ENCODE measurements around the gene GNAI3.
A peak's percentile ranks its signal among the peaks of the same experiment; 100 is the strongest.

Gene GNAI3

DNA sequence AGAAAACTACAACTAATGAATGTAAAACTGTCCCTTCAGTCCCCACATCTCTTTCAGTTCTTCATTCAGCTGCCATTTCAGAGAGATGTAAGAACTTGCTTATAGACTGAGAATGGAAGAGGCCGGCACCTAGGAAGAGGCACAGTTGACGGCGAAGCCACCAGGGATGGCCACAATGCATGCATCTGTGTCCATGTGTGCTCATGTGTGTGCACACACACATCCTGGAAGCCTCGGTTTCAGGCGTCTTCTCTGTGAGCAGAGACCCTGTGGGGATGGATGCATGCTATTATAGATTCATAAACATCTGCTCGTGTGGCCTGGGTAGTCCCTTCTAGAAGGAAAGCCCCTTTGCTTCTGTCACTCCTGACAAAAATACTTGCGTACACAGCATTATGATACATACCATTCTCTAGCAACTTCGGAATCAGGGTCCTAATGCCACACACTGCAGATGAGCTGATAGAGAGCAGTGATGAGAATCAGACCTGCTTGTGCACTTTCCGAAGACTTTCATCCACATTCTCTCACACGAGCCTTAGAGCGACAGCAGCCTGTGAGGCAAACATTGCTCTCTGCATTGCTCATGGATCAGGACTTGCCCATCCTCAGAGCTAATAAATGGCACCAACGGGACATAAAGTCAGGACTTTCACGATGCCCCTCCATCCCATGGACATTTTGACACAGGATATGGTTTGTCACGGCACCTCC, 21.2 kb upstream of the GNAI3 start:
- no peak for DNase-seq

DNA sequence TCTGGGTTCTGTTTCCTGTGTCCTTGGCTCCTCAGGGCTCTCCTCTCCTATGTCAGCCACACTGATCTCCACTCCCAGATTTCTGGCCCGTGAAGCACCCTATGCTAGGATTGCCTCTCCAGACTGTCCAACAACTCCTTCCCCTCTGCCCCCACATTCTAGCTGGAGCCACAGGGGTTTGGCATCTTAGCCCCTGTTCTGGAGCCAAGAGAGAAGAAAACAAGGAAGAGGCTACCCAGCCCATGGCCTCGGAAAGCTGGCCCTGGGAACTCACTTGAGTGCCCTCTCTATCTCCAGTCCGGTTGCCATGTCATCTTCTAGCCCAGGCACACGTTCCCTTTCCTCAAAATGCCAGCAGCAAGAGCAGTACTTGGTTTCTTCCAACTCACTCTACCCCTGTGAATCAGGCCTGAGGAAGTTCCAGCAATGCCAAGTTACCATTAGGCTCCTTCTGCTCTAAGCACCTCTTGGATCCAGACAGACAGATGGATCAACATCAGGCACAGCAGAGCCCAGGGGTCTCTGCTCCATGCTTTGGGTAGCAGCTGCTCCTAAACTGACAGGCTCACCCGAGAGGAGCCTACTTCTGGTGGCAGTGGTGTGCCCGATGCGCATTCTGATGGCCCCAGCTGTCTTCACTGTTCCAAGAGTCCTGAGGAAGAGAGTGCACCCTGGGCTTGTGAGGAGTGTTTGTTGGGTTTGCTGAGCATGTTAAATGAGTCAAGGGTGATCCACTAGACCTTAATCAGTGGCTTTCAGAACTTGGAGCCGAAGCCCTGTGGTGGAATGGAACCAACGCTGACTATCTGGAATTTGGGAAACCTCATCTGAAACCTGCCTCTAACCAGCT, 20.3 kb upstream of the GNAI3 start:
- no peak for DNase-seq

DNA sequence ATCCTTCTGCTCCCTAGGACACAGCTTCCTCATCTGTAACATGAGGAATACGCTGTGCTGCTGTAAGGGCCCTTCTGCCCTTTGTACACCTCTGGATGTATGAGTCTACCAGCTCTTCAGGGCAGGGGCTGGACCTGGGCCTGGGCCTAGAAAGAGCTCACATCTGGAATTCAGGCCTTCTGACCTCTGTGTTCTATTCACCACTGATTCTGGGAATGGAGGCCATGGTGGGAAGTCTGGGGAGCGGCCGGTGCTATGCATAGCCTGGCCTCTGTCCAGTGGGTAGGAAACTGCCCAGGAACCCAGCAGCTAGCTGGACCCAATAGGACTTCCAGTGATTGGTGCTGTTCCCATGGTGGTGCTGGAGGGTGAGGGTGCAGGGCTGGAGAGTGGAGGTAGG, 19.7 kb upstream of the GNAI3 start:
- no peak for DNase-seq

DNA sequence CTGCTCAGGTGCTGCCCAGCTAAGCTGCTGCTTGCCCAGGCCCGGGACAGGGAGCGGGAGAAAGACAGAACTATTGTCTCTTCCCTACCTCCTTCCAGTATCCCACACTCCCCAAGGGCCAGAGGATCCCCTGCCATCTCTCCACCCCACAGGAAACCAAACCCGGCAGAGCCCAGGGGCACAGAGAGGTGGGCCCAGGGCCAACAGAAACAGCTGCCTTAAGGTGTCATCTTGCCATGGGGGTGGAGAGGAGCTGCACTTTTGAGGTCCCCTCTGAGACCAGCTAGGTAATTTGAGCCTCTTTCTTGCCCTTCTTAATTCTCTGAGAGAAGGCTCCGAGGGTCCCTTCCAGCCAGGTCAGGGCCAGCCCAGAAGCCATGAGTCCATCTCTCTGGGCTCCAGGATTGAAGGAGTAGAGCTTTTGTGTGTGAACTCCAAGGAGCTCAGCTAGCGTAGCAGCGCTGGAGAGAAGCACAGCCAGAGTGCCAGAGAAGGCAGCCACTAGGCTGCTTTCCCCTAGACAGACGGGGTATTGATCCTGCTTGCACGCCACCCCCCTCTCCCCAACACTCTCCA, 18.4 kb upstream of the GNAI3 start:
- no peak for DNase-seq

DNA sequence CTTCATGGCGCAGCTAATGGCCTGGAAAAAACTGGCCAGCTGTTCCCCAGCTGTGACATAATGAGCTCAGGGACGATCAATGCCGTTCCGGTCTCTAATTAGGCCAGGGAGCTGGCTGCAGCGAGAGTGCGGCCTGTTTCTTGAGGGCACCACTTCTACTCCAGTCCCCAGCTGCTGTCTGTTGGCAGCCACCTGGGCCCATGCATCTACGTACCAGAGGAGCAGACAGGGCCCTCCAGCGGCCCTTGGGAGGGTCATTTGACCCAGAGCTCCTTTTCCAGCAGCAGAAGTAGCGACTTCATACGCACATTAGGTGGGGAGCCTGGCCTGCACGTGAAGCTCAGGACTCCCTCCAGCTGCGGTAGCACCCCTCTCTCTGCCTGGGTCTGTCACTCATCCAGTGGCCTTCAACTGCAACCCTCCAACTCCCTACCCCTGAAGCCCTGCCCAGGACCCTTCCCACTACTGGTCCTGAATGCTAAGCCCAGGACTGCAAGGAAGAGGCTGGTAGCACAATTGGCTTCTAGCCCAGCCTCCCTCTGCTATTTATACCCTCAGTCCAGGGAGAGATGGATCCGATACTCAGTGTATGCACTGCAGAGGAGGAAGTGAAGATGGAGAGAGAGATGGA, 17.8 kb upstream of the GNAI3 start:
- DNase-seq: no peak

DNA sequence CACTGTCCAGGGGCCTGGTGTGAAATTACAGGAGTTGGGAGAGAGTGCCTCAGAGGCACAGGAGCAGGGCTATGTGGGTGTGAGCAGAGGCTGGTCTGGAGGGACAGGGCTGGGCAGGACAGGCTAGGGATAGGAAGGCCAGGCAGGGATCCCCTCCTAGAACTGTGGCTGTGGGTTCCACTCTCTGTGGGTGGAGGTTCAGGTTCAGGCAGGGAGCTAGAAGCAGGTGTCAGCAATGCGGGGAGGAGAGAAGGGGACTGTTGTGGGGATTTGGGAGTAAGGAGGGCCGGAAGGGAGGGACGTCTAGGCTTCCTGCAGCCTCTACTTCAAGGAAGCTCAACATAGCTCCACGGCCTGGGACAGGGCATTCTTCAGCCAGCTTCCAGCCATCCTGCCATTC, 17.0 kb upstream of the GNAI3 start:
- DNase-seq: no peak

DNA sequence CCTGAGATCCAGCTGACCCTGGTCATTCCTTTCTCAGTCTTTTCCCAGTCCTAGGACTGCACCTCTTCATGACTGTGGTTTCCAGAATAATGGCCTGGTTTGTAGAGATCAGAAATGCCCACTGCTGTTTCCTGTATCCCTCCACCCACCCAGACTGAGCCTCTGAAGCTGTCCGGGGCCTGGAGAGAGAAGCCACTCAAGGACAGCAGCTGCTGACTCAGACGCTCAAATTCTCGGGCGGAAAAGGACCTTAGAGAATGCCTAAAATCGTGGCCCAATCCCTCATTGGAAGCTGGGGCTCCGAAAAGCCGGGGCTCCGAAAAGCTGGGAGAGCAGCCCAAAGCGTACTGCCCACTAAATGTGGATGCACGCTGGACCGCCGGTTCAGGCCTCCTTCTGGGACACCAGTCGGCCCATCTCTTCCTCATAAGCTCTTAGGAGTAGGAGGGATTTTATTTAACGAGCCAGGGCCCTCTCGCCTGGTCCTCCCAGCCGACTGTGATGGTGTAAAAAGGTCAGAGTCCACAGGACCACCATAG, 16.5 kb upstream of the GNAI3 start:
- DNase-seq: no peak

DNA sequence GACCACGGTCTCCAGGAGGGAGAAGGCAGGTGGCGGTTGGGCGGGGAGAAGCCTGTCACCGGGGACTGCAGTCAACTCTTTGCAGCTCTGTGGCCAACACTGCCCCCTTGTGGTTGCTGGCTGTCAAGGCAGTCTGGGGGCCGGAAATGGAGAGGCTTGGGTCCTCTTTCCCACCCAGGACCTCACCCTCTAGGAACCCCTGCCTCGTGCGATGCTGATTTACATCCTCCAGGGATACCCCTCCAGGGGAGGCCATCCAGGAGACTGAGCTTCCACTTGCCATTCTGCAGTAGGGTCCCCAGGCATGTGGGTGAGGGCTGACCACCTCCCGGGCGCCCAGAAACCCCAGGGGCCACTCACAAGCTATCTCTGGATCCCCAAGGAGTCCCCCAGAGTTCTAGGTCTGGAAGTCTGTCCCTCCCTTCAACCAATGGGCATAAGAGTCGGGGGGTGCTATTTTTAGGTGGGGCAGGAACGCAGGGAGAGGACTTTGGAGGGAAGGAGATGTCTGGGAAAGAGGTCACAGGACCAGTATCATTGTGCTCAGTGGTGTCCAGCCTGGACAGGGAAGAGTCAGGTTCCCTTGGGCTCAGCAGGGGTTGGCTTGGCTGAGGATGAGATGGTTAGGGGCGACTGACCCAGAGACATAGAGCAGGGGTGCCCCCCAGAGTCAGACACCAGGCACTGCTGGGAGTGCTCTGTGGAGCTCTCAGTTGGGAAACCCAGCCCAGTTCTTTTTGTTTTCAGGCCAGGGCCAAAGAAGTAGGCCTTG, 15.9 kb upstream of the GNAI3 start:
- peak; percentile 92 for DNase-seq

DNA sequence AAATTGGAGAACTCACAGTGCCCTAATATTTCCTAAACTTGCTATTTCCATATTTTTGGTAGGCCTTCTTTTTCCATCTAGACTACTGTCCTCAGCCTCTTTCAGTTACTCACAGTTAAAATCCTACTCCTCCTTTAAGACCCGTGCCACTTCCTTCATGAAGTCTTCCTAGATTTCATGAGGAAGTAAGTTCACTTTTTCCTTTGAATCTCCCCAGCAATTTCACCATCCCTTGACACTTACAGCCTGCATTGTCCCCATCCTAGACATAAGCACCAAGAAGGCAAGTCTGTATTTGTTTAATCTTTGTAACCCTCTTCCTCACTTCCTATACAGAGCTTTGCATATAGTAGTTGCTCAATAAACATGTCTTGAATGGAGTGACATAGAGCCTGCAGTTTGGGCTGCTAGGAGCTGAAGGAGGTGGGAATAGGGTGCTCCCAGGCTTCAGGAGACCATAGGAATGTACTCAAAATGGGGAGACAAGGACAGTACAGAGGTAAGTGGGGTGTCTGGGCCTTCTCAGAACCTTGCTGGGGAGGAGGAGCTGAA, 14.0 kb upstream of the GNAI3 start:
- no peak for DNase-seq

DNA sequence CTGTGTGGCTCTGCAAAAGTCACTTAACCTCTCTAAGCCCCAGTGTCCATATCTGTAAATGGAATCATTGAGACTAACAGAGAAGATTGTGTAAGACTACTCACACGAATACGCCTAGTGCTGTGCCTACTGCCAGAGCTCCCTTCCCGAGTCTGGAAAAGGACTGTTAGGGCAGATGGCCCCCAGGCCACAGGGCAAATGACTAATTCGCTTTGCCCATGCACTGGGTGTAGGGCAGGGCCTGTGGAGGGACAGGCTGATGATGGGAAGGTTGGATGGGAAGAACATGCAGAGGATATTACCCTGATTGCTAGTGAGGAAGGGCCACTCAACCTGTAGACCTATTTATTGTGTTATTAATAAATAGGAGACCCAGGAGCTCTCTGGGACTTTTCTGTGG, 12.9 kb upstream of the GNAI3 start:
- DNase-seq: no peak

DNA sequence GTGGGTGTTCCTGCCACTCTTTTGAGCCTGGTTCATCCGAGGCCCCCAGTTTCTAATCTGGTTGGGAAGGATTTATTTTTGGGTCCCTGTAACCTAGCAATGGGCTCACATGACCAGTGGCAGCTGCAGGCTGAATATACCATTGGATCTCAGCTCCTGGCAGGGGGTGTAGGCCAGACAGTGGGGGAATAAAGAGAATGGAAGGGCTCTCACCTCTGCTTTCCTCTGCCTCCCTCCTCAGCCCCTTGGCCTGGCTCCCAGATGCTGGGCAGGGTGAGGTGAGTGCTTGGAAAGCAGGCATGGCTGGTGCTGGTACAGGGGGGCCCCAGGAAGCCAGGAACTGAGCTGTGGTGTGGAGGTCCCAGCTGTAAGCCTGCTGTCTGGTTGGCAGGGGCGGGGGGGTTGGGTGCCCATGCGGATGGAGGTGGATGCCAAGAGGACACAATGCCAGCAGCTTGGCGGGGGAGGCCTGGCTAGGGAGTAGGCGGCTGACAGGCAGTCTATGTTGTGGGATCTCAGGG, 12.4 kb upstream of the GNAI3 start:
- no peak for DNase-seq

DNA sequence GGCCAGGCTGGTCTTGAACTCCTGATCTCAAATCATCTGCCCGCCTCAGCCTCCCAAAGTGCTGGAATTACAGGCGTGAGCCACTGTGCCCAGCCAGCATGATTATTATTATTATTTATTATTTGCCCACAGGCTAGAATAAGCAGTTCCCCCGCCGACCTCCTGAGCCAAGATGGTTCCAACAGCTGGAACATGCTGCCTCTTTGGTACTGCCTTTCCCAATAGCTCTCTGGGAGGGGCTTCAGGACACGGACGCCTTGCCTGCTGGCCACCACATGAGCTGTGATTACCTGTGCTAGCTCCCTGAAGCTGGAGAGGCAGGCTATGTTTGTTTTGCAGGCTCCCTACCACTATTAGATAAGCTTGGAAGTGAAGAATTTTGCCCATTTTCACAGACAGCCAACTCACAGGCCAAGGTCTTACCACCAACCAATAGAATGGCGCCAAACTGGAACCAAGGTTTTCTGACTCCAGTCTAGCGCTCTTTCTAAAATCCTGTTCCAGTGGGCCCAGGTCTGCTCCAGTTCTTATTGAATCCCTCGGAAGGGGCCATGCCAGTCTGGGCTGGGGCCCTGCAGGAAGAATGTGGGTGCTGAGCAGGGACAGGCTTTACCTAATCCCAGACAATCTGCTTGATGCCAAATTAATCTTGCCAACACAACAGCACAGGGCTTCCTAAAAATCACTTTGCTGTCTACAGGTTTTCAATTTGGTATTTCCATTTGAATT, 10.8 kb upstream of the GNAI3 start:
- DNase-seq: no peak

DNA sequence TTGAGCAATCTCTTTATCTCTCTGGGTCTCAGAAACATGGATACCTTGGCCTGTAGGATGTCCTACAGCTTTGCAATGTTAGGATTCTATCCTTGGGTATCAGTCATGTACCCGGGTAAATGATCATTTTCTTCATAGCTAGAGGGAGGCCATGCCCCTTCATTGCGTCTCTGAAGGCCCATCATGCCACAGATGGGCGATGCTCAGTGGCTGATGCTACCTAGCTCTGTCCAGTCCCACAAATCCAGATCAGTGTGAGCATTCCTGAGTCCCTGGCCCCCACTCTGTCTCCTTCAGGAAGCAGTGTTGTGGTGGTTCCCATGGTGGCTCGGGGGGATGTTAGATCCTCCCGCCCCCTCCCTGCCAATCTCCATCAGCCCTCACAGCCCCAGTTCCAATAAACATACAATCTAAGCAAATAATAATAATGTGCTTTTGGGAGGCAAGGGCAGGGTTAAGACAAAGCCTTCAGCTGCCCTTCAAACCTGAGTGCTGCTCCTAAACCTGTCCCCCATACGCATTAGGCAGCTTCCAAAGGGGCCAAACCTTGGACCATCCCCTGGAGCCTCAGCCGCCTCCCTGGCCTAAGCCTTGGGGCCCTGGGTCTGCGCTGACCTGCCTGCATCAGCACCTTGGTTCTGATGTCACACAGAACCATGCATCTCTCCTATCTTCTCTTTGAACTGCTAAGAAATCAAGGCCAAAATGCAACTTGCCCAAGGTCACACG, 9.4 kb upstream of the GNAI3 start:
- DNase-seq: no peak

DNA sequence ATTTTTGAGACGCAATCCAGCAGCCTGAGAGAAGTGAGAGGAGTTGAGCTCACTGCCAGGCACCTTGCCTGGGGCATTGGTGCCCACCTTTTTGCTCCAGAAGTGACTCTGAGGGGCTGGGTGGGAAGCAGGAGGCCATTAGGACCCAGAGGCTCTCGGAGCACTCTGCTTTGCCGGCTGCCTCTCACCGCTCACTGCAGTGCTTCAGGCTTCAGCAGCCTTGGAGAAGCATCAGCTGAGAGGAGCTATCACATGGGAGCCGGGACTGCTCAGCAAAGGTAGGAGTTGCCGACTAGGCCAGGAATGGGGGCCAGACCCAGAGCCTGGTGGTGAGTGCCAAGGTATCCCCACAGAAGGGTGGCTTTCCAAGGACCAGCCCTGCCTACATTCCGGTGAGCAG, 8.7 kb upstream of the GNAI3 start, which contains the start of gene GPR61:
Gene GPR61 (plus strand): TSS at position 197 of the 400 bp plus-strand sequence. CDS start 3,151 bp downstream, outside the sequence.
- DNase-seq: no peak

DNA sequence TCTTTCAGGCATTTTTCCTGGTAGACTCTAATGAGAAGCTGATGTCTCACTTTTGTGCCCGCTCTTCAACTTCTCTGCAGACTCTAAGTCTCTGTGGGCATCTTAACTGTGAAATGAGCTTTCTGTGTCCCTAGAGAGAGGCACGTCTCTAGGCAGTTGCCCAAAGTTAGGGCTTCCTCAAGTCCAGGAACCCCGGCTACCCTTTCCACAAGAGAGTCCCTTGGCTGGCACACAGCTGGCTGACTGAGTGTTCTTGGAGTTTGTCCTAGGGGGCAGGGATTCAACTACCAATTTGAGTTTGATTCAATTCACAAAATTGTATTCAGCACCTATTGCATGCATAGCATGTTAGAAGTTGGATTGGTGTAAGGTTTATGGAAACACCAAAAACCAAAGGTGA, 7.3 kb upstream of the GNAI3 start:
- DNase-seq: no peak

DNA sequence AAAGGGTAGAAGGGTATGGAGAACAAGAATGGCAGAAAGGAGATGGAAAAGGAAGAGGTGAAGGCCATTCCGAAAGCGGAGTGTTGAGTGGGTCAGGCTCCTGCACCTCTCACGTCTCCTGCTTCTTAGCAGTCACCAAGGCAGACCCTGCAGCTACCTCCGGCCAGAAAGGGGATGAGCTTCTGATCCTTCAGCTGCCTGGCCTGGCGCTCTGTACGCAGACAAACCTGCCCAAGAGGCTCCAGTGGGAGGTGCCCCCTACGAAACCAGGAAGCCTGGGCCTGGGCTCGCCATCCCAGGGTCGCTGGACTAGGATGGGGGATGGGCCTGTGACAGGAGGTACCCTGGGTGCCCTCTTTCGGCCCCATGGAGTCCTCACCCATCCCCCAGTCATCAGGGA, 5.8 kb upstream of the GNAI3 start:
- no peak for DNase-seq

DNA sequence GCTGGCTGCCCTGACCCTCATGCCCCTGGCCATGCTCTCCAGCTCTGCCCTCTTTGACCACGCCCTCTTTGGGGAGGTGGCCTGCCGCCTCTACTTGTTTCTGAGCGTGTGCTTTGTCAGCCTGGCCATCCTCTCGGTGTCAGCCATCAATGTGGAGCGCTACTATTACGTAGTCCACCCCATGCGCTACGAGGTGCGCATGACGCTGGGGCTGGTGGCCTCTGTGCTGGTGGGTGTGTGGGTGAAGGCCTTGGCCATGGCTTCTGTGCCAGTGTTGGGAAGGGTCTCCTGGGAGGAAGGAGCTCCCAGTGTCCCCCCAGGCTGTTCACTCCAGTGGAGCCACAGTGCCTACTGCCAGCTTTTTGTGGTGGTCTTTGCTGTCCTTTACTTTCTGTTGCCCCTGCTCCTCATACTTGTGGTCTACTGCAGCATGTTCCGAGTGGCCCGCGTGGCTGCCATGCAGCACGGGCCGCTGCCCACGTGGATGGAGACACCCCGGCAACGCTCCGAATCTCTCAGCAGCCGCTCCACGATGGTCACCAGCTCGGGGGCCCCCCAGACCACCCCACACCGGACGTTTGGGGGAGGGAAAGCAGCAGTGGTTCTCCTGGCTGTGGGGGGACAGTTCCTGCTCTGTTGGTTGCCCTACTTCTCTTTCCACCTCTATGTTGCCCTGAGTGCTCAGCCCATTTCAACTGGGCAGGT, 5.0 kb upstream of the GNAI3 start:
- DNase-seq: no peak

DNA sequence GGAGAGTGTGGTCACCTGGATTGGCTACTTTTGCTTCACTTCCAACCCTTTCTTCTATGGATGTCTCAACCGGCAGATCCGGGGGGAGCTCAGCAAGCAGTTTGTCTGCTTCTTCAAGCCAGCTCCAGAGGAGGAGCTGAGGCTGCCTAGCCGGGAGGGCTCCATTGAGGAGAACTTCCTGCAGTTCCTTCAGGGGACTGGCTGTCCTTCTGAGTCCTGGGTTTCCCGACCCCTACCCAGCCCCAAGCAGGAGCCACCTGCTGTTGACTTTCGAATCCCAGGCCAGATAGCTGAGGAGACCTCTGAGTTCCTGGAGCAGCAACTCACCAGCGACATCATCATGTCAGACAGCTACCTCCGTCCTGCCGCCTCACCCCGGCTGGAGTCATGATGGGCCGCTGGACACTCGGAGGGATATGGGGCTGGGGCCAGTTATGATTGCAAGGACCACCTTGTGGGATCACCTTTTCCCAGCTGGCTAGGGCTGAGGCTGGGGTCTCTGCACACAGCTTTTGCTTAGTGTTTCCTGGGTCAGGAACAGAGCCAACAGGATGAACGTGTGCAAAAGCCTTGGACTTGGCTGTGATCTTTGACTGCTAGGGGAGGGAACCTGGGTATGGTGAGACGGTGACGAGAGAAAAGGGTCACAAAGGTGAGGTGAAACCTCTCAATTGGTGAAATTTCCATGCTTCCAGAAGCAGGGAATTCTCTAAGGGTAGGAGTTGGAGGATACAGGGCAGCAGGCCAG, 4.3 kb upstream of the GNAI3 start:
- no peak for DNase-seq

Measured in T-helper 9 cell (primary cell).